ENCODE data around the gene UNC5CL. TPM values are rescaled to one million over a fixed set of nuclear protein-coding genes. Genes with fewer than 3 reads are reported as not detected.
A peak's percentile ranks its signal among the peaks of the same experiment; 100 is the strongest.

The UNC5CL gene
- total and polyA plus RNA-seq, 9 of the 15 experiments (the other 6 are each of a cell fraction or from before 2014, with no cell fraction given) = 0.07 to 1.8 (median 0.62) TPM; not detected in 1

DNA sequence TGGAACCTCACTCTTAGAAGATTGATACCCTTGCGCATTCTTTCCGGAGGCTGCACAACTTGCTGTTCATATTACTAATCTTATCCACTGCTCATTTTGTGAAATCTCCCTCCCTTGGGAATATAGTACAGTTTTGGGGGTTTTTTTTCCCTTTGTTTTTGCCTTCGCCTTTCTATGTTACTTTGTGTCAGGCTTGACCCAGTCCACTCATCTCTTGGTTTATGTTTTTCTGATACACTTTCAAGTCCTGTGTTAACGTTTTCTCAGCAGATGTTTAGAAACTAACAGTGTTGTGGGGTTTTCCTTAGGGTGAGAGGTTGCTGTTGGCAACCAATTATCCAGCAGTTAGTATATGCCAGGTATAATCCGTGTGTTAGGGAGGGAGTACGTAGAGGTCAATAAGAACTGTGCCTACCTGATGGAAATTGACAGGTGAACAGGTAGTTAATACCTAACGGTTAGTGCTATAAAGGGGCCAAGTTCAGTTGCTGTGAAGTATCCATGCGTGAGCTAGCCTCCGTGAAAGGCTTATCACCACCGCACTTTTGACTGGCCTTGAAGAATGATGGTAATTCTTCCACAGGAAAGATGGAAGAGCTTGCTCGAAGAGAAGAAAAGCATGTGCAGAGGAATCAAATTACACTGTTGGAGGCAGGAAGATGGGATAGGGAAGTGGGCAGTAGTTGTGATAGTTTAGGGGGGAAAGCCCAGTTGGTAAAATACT, 35.1 kb upstream of the UNC5CL start:
- BruUV-seq (replicated peaks) = TSS peak; percentile 81
- Histone ChIP-seq H4K20me1 (replicated peaks; ENCODE audit: control insufficient read depth, insufficient read depth, low read length) (no peaks in the 10 kb centered on the region), H3K27me3 (ENCODE audit: control insufficient read depth in 2 of 2, insufficient read depth in 2 of 2, low read length in 2 of 2) (no peaks in the 10 kb centered on the region), H3K36me3 (ENCODE audit: control insufficient read depth, insufficient read depth, low read length) (peaks cover 30% of the 10 kb centered on the region), H3K4me2 (ENCODE audit: insufficient read depth, low read length) (peak overlapping the region; percentile 99), H3K79me2 (ENCODE audit: control insufficient read depth, insufficient read depth, low read length) (peaks cover 76% of the 10 kb centered on the region), H3K9me1 (ENCODE audit: control insufficient read depth, insufficient read depth, low read length) (no peaks in the 10 kb centered on the region), H3K9ac (ENCODE audit: insufficient read depth in 1 of 2, low read depth in 2 of 2, low read length in 2 of 2) (peak overlapping the region; percentile 96 to 97), H3K4me3 (peak overlapping the region; percentile 83), H2AFZ (ENCODE audit: low read depth, low read length) (peak overlapping the region; percentile 75), H3K9me3 (replicated peaks; ENCODE audit: control insufficient read depth, insufficient read depth, low read depth, low read length) (no peaks in the 10 kb centered on the region), H3K4me1 (replicated peaks in 1 of 2; ENCODE audit: control insufficient read depth in 2 of 2, insufficient read depth in 2 of 2, low read length in 2 of 2) (peaks cover 9 to 21% of the 10 kb centered on the region in 2 experiments), H3K27ac (ENCODE audit: extremely low read depth, low read depth, low read length) (peak overlapping the region; percentile 94)
- POLR2A ChIA-PET = interaction anchor here (0.8 to 1.5 kb wide), 5 partner anchors 9 to 251 kb away, joined by 3 to 6 read pairs (median 3); no protein-coding TSS in a partner anchor
- FAIRE-seq (peak; percentile 85), ATAC-seq (no peak), DNase-seq (ENCODE audit: extremely low read depth in 1 of 4, low spot score in 3 of 4) (peak in 1 of 4 experiments; percentile 55)
- 1% methylated on average over 11 of the region's 11 CpGs for WGBS (ENCODE audit: insufficient coverage, low coverage, missing lambda C conversion rate)
- CTCF ChIA-PET (ENCODE audit: low intra/inter-chr PET ratio) = no interaction called here
- intact Hi-C loops (cut with micrococcal nuclease) (loop anchor here (5.0 kb wide), 2 partner anchors 77 to 243 kb away; no protein-coding TSS in a partner anchor), in situ Hi-C loops (cut with MboI) (no loop called here)
- TF ChIP-seq THRAP3 (IDR thresholded peaks at IDR 0.05; ENCODE audit: borderline replicate concordance) = 0 out of 2 replicates have a peak, but pooled peaks have one; percentile 74
- TF ChIP-seq PRDM10 (IDR thresholded peaks at IDR 0.05; ENCODE audit: partially characterized antibody) = peak; percentile 83
- no peak for TF ChIP-seq MYNN (IDR thresholded peaks at IDR 0.05)
- TF ChIP-seq MYNN (CRISPR knock-in tag; IDR thresholded peaks at IDR 0.05) = no peak
- TF ChIP-seq TGIF2 (CRISPR knock-in tag; IDR thresholded peaks at IDR 0.05) = 0 out of 2 replicates have a peak, but pooled peaks have one; percentile 14
- no peak for TF ChIP-seq ETV5 (CRISPR knock-in tag; IDR thresholded peaks at IDR 0.05; ENCODE audit: low read depth)
- 0 out of 4 replicates have a peak, but pooled peaks of 1 of the 2 experiments have one; percentile 10 for TF ChIP-seq SIN3A (IDR thresholded peaks at IDR 0.05; ENCODE audit: borderline replicate concordance in 2 of 2, control insufficient read depth in 1 of 2, low read depth in 2 of 2, low read length in 2 of 2)
- no peak for TF ChIP-seq ZNF239 (CRISPR knock-in tag; IDR thresholded peaks at IDR 0.05)
- TF ChIP-seq CBX2 (IDR thresholded peaks at IDR 0.05; ENCODE audit: insufficient read depth, low read length, poor library complexity, severe bottlenecking) = no peak
- TF ChIP-seq THRB (CRISPR knock-in tag; conservative IDR thresholded peaks at IDR 0.05) = no peak
- TF ChIP-seq ZMIZ1 (IDR thresholded peaks at IDR 0.05; ENCODE audit: low read depth in 2 of 2, low read length in 2 of 2) = no peak
- TF ChIP-seq GATAD2A (IDR thresholded peaks at IDR 0.05) = no peak

Measured in K562 (cell line).